Spleen (tissue), 7 donors: ENCODE data around the gene NFYC.

Experiments
- POLR2A ChIP-seq, 3 donors: fragments of 450-650 bp; IDR thresholded peaks; one replicate each; pipeline ENCODE4 v1.5.1; 2017; ENCODE audit warnings: antibody characterized with exemption in 3 of 3, mild to moderate bottlenecking in 1 of 3
- POLR2AphosphoS5 ChIP-seq, 3 donors: sonication (generic); formaldehyde crosslinking; IDR thresholded peaks; one replicate each; pipeline ENCODE4 v1.5.1; 2017; ENCODE audit warnings: antibody characterized with exemption in 3 of 3
- TF ChIP-seq, protein P1 (sequence below), 11 experiments: fragments of 200-600 bp in 7 of 11; fragments of 450-650 bp in 4 of 11; sonication (generic) in 4 of 11; IDR thresholded peaks in 8 of 11; conservative IDR thresholded peaks in 3 of 11; 1 replicate in 7 of 11; 2 replicates in 4 of 11; pipeline versions ENCODE4 v1.4.0 to v1.8.0; 2016 to 2021; ENCODE audit warnings: antibody characterized with exemption in 11 of 11, inconsistent platforms in 4 of 11, mild to moderate bottlenecking in 1 of 11
- donor health status: DM: no; HTN: no; CAD: no; lungs with moderate emphysema.
- donor health status: DM: no; HTN: no; CAD: no.
- donor health status: DM: no; HTN: no; CAD: no.

DNA sequence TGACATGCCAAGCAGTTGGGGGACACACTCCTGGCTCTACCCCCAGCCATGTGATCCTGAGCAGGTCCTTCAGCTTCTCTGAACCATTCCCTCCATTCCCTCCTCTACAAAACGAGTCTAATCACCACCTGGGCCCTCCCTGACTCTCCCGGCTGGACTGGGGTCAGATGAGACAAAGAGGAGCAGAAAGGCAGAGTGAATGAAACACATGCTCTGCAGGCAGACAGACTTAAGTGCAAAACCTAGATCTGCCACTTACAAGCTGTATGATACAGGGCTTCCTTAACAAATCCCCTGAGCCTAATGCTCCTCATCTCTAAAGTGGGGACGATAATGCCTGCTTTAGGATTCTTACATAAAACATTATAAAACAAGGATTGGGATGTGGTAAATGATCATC is 43.3 kb upstream of the NFYC start:
- TF ChIP-seq, protein P1, sequence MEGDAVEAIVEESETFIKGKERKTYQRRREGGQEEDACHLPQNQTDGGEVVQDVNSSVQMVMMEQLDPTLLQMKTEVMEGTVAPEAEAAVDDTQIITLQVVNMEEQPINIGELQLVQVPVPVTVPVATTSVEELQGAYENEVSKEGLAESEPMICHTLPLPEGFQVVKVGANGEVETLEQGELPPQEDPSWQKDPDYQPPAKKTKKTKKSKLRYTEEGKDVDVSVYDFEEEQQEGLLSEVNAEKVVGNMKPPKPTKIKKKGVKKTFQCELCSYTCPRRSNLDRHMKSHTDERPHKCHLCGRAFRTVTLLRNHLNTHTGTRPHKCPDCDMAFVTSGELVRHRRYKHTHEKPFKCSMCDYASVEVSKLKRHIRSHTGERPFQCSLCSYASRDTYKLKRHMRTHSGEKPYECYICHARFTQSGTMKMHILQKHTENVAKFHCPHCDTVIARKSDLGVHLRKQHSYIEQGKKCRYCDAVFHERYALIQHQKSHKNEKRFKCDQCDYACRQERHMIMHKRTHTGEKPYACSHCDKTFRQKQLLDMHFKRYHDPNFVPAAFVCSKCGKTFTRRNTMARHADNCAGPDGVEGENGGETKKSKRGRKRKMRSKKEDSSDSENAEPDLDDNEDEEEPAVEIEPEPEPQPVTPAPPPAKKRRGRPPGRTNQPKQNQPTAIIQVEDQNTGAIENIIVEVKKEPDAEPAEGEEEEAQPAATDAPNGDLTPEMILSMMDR (IDR thresholded peaks at IDR 0.05 in 8 of 11, conservative IDR thresholded peaks at IDR 0.05 in 3 of 11), result no peak
- TF ChIP-seq POLR2AphosphoS5 (IDR thresholded peaks at IDR 0.05) (no peak), POLR2A (IDR thresholded peaks at IDR 0.05) (no peak)
